ENCODE measurements around the gene TMEM86B.

TMEM86B gene

DNA sequence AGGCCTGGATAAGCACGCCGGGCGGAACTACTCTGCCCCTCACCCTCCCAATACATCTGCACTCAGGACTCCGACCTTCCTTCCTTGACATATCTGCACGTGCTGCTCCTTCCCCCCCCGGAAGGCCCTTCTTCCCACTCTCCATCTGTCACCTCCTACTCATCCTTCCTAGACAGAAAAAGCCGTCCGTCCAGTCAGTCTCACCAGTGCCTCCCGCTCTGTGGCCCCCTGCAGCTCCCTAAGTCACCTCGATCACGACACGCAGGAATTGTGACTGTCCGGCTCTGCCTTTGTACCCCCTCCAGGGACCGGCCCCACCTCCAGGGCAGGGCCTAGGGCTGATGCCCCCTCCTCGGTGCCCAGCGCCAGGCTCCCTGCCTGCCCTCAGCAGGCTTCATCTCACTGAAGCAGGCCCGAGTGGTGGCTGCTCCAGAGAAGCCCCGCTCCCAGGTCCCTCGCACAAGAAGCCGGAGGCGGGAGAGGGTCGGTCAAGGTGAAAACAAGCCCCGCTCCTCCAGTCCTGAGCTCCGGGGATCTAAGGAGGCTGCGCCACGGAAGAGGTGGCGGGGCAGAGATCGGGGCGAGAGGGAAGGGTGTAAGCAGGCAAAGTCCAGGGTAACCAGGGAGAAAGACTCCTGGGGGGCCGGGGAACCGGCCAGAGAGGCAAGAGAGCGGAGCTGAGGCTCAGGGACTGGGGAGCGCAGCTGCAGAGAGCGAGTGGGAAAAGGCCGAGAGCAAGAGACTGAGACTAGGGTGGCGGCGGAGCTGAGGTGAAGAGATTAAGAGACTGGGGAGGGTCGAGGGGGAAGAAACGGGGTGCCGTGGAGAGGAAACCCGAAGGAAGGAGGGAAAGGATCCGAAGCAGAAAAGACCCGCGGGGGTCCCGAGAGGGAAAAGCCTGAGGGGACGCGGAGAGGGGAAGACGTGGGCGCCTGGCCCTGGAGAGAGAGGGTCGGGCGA, 29.2 kb upstream of the TMEM86B start:
- no peak for DNase-seq

DNA sequence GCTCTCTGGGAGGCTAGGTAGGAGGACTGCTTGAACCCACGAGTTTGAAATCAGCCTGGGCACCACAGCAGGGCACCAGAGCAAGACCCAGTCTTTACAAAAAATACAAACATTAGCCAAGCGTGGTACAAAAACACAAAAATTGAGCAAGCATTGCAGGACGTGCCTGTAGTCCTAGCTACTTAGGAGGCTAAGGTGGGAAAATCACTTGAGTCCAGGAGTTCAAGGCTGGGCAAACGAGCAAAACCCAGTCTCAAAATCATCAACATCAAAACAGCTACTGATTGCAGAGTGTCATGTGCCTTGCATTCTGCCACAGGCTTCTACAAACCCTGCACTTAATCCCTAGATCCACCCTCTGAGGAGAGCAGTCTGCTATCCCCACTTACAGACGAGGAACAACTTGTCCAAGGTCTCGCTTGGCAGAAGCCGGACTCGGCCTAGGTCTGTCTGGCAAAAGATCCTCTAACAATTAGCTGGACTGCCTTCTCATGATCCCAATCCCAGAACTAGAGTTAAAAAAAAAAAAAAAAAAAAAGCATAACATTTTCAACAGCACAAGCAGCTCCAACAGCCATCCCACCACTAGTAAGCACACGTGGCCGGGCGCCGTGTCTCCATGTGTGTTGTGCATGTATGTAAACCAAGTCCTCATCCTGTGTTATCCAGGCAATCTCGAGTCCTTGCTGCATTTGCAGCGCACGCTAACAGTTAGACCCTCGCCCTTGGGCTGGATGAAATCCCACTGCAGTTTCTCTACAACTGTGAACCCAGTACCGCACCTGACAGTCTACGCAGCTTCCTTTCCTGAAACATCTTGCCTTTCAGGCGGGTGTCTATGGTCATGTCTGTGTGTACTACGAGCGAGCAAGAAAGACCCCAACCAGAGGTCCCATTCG, 28.2 kb upstream of the TMEM86B start:
- DNase-seq, result no peak

DNA sequence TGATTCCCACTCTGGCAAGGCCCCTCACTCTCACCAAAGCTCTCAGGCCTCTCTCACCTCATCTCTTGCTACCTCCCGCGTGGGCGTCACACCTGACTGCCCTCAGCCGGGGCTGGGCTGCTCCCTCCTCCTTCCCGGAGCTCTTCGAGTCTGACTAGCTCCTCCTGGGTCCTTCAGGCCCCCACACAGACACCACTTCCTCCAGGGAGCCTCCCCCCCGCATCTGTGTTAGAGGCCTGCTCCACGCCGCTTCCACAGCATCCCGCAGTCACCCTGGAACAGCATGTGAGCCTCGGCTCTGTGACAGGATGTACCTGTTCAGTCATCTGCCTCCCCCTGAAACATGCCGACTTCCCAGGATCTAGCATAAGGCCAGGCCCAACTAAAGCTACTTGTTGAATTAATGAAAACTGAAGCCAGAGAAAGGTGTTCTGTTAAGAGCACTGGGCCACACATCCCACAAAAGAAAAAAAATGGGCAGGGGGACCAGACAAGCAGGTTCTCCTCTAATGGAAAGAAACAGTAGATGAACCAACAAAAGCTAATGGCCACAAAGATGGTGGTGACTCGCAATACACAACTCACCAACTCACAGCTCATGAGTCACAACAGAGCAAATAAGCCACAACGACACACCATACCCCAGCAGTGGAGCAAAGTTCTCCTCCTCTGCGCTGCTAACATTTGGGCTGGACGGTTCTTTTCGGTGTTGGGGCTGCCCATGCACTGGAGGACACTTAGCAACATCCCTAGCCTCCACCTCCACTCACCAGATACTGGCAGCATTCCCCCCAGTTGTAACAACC, 27.3 kb upstream of the TMEM86B start:
- peak in 2 of 4 experiments; percentile 5 to 25 for DNase-seq

DNA sequence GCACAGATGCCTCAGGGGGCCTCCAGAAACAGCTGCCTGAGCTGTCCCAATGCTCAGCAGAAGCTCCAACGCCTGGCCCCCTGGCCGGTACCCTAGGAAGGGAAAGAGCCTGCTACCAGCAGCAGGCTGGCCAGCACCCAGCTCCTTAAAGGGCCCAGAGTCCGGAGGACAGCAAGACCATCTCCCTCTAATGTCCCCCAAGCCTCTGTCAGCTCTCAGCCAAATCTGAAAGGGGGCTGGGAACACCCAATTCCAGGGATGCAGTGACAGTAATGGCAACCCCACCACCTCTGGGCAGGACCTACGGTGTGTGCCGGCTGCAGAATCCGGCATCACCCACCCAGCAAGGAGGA, 26.0 kb upstream of the TMEM86B start:
- DNase-seq, result peak in 1 of 4 experiments; percentile 19

DNA sequence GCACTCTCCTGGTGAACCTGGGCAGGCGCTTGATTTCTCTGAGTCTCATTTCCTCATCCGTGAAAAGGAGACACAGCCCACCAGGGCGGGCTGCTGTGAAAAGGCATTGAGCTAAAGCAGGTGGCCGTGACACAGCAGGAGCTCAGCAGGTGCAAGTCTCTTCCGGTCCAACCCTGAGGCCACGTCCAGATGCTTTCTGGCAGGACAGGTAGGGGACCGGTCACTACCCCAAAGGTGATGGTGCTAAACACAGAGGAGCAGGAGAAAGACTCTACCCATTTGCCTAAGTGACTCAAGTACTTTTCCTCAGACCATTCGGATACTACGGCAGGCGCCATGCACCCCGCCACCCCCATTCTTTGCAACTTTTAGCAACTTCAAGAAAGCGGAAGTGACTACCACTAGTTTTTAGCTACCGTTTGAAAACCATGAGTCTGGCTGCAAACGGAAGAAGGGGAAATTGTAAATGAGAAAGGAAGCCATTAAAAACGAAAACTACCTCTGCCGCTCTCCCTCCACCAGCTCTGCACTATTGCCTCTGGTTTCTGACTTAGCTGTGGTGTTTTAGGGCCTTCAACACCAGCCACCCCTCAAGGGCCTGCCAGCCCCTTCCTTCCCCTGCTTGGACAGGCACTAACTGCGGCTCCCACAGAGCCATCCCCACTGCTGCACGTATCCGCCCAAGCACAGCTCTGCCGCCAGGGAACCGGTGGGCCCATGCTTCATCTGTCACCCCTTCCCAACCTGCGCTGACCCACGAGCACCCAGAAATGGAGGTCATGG, 25.5 kb upstream of the TMEM86B start:
- peak in 2 of 4 experiments; percentile 45 to 62 for DNase-seq

DNA sequence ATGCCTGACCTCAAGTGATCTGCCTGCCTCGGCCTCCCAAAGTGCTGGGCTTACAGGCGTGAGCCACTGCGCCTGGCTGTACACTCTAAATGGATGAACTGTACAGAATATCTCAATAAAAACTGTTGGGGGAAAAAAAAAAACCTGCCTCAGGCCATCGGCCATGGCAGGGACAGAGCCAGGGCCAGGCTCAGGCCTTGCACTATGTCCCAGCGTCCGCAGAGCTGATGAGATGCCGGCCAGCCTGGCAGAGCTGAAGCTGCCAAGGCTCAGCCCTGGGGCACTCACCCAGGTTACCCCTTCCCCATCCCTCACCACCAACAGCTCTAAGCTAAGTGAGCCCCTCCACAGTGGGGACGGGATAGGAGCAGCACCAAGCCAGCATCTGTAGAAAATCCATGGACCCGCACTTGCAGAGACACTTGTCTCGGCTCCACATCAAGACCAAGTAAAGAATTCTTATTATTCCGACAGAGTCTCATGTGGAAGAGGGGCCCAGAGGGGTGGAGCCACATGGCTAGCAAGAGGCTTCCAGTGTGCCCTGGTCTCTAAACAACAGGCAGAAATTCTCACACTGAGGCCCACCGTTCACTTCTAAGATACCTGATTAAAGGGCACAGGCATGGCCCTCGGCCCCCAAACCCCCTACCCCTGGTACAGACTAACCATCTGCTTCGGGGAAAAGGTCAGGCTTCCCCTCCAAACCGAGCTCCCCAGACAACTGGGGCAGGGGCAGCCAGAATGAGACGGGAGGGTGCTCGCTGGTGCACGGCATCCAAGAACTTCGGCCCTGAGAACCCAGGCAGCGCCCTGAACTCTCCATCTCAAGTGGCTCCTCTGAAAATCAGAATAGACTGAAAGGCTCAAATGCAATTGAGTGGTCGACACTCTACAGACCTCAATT, 24.4 kb upstream of the TMEM86B start:
- DNase-seq, result no peak

DNA sequence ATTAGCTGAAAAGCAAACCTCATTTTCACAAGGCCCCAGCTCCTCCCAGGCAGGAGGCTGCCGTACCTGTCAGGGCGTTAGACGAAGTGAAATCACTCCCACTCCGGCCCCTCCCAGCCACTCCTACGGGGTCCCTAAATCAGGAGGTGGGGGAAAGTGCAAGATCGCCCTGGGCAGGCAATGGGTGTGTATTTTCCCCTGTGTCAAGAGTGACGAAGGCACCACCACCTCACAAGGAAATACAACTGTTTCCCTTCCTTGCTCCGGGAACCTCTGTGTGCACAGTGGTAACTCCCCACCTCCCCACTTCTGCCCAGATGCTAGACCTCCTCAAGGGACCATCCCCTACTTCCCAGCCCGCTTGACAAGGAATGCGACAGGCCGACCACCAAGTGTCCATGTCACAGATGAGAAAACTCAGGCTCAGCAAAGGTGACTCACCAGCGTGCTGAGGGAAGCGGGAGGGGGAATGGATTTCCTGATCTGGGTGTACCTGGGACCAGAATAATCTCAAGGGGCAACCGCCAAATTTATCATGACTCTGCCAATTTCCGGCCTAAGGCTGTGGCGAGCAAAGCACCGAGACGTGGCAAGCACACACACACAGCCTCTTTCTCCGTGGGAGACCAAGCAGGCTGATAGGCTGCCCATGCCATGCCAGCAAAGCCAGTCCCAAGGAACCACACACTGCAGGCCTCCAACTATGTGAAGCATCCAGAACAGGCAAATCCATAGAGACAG, 22.9 kb upstream of the TMEM86B start:
- peak in 1 of 4 experiments; percentile 30 for DNase-seq

DNA sequence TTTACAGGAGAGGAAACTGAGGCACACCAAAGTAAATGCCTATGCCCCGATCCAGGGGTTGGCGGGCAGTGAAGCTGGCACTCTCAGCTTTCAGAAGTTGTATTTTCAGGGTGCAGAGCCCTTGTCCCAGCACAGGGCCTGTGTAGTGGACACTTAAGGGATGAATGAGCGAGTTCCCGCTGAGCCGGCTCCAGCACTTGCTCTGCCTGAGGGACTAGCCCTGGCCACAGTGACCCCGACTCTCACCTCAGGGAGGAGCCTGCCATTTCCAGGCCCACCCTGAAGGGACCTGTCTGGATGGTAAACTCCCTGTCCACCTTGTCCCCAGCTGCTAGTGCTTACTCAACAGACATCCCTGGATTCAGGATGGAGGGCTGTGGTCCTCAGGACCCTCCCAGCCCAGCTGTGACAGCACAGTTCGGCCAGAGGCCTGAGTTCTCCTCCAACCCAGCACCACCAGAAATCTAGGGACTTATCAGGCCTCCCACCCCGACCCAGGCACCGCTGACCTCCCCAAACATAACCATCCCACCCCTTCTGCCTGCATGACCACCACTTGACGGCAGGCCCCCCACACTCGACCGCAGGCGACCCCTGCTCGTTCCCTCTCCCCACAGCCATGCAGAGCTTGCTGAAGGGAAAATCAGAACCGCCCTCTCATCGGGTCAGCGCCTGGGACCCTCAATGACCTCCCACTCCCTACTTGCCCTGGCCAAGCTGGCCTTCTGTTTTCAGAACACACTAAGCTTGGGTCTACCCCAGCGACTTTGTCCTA, 21.9 kb upstream of the TMEM86B start:
- no peak for DNase-seq

DNA sequence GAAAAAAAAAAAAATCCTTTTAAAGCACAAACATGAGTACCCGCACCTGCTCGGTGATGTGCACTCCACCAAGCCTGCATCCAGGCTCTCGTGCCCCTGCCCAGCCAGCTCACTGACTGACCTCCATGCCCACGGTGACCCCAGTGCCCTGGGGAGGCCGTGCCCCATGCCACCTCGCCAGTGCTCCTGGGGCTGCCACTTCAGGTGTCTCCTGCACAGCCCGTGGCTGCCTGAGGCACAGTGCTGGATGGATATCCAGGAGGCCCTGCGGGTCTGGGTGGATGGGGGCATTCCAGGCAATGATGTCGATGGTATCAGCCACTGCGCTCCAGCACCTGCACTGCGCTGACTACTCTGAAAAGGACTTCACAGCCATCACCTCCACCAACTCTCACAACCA, 21.3 kb upstream of the TMEM86B start:
- DNase-seq, result no peak

DNA sequence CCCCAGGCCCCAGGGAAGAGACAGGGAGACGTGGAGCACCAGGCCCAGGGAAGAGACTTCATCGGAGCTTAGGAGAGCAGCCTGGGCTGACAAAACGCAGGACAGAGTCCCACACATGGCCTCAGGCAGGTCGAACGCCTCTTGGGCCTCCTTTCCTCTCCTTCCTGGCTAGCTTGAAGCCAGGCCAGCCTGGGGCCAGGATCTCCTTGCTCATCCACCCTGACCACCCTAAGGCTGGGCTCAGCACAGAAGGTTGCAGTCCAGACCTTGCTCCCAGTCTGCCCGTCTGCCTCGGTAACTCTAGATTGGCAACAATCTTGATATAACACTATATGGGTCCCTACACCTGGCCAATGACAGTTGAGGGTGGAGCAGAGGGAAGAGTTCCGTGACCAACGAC, 20.1 kb upstream of the TMEM86B start:
- no peak for DNase-seq

DNA sequence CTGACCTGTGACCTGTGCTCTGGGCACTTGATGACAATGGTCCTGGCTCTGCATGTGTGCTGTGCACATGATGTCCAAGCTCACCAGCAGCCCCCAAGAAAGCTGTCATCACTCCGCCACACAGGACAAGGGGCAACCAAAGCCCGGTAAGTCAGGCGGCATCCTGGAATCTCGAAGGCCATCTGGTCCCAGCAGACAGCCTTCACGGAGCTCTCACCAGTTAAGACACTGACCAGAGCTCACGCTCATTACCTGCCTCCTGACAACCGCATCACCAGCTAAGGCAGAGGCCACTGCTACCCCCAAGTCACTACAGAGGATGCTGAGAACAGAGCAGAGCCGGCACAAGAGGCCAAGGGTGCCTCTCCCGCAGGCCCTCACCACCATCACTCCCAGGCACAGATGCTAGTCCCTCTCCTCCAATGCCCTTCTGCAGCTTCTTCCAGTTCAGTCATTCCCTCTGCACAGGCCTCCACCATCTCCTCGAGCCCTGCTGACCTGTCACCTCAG, 19.7 kb upstream of the TMEM86B start:
- no peak for DNase-seq

DNA sequence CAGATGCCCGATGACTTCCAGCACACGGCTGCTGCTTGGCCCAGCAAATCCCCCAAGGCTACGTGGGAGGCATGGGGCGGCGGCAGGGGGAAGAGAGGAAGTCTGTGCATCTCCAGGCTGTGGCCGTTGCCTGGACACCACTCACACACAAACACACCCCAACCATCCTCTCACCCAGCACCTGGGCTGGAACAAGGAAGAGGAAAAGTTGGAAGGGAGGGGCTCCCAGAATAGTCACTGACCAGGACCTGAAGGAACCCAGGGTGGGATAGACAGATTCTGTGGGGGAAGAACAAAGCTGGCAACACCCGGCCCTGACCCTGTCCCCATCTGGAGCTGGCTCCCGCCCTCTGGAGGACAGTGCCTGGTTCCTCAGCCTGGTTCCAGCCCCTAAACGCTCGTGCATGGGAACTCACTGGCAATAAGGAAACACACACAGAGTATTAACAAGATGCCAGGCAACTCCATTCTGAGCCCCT, 19.1 kb upstream of the TMEM86B start:
- DNase-seq, result no peak

DNA sequence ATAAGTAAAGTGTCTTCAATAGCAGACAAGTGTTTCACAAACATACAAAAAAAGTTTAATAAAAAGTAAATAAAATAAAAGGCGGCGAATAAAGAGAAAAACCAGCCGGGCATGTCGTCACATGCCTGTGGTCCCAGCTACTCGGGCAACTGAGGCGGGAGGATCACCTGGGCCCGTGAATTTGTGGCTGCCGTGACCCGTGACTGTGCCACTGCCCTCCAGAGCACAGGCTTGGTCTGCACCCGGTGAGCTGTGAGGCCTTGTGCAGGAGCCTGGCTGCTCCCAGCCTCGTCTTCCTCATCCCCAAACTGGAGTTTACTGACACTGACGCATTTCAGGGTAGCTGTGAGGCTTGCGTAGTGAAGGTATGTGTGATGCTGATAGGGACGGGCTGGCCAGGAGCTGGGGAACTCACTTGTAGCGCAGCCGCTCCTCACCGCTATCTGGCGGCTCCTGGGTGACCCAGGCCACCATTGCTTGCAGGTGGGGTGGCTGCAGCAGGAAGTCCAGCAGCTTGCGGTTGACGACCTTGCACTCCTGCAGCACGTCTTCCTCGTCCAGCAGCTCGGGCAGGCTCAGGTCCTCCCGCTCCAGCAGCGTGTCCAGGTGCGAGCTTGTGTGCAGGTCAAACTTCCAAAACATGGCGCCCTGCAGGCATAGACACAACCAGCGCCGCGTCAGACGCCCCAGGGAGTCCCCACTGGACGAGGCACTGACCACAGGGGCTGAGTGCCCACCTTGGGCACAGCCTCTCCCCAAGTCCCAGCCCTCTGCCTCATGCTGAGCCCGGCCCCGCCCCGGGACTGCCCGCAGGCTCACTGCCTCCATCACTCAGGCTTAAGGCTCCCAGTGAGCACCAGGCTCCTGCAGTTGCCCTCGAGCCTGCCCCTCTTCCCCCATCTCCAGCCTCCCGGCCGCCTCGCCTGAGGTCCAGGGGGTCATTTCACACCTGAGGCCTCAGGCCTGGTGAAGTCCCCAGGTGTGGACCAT, 18.2 kb upstream of the TMEM86B start:
- no peak for DNase-seq

DNA sequence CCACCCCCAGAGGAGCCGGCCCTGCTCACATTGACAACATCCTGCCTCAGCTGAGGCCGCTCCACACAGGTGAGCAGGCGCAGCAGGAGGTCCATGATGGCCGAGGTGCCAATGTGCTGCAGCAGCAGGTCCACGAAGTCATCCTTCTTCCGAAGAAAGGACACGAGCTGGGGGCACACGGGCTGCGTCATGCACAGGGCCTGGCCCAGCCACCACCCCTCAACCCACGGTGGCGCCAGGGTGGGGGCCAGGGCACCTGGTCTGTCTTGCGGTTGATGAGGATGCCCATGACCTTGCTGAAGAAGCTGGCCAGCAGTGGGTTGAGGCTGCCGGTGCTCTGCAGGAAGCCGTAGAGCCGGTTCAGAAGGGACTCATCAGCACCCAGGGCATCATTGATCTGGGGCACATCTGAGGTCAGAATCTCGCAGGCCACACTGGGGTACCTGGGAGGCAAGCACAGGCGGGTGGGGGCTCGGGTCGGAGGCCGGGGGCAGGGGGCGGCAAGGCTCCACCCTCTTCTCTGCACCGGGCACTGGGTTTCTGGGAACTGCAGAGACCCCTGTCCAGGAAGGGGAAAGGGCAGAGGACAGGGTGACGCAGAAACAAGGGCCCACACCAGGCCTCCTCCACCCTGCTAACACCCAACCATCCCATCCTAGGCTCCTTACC, 16.8 kb upstream of the TMEM86B start:
- DNase-seq, result no peak

DNA sequence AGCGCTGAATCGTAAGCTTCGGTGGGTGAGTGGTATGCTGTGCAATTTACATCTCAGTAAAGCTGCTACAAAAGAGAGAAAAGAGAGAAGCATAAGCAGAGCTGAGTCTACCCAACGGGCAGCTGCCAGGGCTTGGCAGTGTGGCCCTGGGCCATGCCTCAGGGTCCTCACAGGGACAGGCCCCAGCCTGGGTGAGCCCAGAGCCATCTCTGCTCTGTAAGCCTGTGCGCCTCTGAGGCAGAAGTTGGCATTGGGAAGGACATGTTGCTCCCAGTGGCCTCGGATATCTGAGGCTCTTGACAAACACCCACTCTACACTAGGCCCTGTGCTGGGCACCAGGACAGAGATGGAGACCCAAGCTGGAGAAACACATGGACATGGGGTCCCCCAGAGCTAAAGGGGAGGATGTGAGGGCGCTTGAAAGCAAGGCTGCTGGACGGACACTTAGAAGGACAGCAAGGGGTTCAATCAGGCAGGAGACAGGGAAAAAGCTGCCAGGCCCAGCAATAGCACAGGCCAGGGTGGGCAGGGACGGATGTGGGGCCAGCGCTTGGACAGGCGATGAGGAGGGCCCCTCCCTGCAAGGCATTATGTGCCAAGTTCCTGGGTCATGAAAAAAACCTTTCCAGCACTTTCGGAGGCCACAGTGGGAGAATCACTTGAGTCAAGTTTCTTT, 15.6 kb upstream of the TMEM86B start:
- no peak for DNase-seq

DNA sequence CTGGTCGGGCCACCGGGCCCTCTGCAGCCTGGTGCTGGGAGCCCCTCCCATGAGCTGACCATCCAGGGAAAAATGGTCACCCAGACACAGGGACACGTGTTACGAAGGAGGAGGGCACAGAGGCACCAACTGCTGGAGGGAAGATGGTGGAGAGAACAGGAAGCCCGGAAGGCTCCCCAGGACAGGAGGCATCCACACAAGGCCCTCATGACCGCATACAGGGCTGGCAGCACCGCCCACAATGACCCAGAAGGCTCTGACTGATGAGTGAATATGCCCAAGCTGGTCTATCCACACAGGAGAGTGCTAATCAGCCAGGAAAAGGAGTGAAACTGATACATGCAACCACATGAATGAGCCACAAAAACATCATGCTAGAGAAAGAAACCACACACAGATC, 14.0 kb upstream of the TMEM86B start:
- DNase-seq, result no peak
